ENCODE measurements around the gene MYBL2.

The MYBL2 gene

GRCh38 chr20:43721097-43721428 lies 54.1 kb downstream of the MYBL2 start:
- Histone ChIP-seq H2BK5ac (ENCODE audit: low read length) (no peak overlapping the region), H3K36me3 (ENCODE audit: control insufficient read depth, insufficient read depth, low read length) (peaks cover 2% of the 10 kb centered on the region), H2BK15ac (replicated peaks; ENCODE audit: low read depth) (no peak overlapping the region), H3K79me2 (ENCODE audit: control insufficient read depth, insufficient read depth, low read length) (no peaks in the 10 kb centered on the region), H3K56ac (ENCODE audit: low read length) (no peak overlapping the region), H3K23ac (ENCODE audit: low read length) (no peak overlapping the region), H3K27ac (ENCODE audit: low read depth, low read length) (no peak overlapping the region), H4K8ac (ENCODE audit: low read depth, low read length) (no peak overlapping the region), H2BK120ac (ENCODE audit: low read depth, low read length) (no peak overlapping the region), H3K4me3 (ENCODE audit: low read length) (no peak overlapping the region), H3K27me3 (ENCODE audit: insufficient read depth, low read length, poor library complexity) (no peaks in the 10 kb centered on the region), H2AK5ac (ENCODE audit: low read length) (no peak overlapping the region), H3K79me1 (ENCODE audit: low read length) (no peaks in the 10 kb centered on the region), H3K9ac (ENCODE audit: low read length) (no peak overlapping the region), H3K4me2 (ENCODE audit: low read length) (no peak overlapping the region), H4K5ac (ENCODE audit: low read length) (no peak overlapping the region), H3K4me1 (ENCODE audit: control insufficient read depth, low read depth, low read length) (no peaks in the 10 kb centered on the region), H3K18ac (ENCODE audit: low read length) (no peak overlapping the region), H3K4ac (ENCODE audit: low read depth, low read length) (no peak overlapping the region)
- DNase-seq, result peak; percentile 22
- WGBS (ENCODE audit: extremely low coverage, insufficient coverage, low lambda C conversion rate), result no CpG with 5 or more reads among the region's 2 CpGs

- peak overlapping the region; percentile 13 for H3K27ac ChIP-seq (ENCODE audit: low read depth, low read length)
- no peak overlapping the region for H3K18ac ChIP-seq (ENCODE audit: low read length)
- H3K27me3 ChIP-seq (ENCODE audit: insufficient read depth, low read length, poor library complexity), result no peaks in the 10 kb centered on the region
- no peak overlapping the region for H3K4me2 ChIP-seq (ENCODE audit: low read length)
- no peak overlapping the region for H3K4ac ChIP-seq (ENCODE audit: low read depth, low read length)
- no peak for DNase-seq
- H2AK5ac ChIP-seq (ENCODE audit: low read length), result no peak overlapping the region
- no peaks in the 10 kb centered on the region for H3K79me1 ChIP-seq (ENCODE audit: low read length)
- no peak overlapping the region for H3K9ac ChIP-seq (ENCODE audit: low read length)
- no peaks in the 10 kb centered on the region for H3K79me2 ChIP-seq (ENCODE audit: control insufficient read depth, insufficient read depth, low read length)
- no peak overlapping the region for H4K5ac ChIP-seq (ENCODE audit: low read length)
- H3K56ac ChIP-seq (ENCODE audit: low read length), result no peak overlapping the region
- H2BK15ac ChIP-seq (replicated peaks; ENCODE audit: low read depth), result no peak overlapping the region
- WGBS (ENCODE audit: extremely low coverage, insufficient coverage, low lambda C conversion rate), result no CpG with 5 or more reads among the region's 15 CpGs
- no peak overlapping the region for H2BK120ac ChIP-seq (ENCODE audit: low read depth, low read length)
- no peak overlapping the region for H3K4me3 ChIP-seq (ENCODE audit: low read length)
- no peak overlapping the region for H2BK5ac ChIP-seq (ENCODE audit: low read length)
- no peak overlapping the region for H4K8ac ChIP-seq (ENCODE audit: low read depth, low read length)
- H3K36me3 ChIP-seq (ENCODE audit: control insufficient read depth, insufficient read depth, low read length), result no peaks in the 10 kb centered on the region
- no peaks in the 10 kb centered on the region for H3K4me1 ChIP-seq (ENCODE audit: control insufficient read depth, low read depth, low read length)
- H3K23ac ChIP-seq (ENCODE audit: low read length), result no peak overlapping the region
Observed at GRCh38 chr20:43721429-43722152, 54.7 kb downstream of the MYBL2 start.

GRCh38 chr20:43722153-43722505 lies 55.2 kb downstream of the MYBL2 start:
- Histone ChIP-seq H3K36me3 (ENCODE audit: control insufficient read depth, insufficient read depth, low read length) (no peaks in the 10 kb centered on the region), H3K4me2 (ENCODE audit: low read length) (no peak overlapping the region), H3K4me1 (ENCODE audit: control insufficient read depth, low read depth, low read length) (no peaks in the 10 kb centered on the region), H4K5ac (ENCODE audit: low read length) (no peak overlapping the region), H2BK5ac (ENCODE audit: low read length) (no peak overlapping the region), H3K4ac (ENCODE audit: low read depth, low read length) (no peak overlapping the region), H3K27ac (ENCODE audit: low read depth, low read length) (peak overlapping the region; percentile 13), H2BK120ac (ENCODE audit: low read depth, low read length) (no peak overlapping the region), H3K23ac (ENCODE audit: low read length) (no peak overlapping the region), H3K9ac (ENCODE audit: low read length) (no peak overlapping the region), H3K4me3 (ENCODE audit: low read length) (no peak overlapping the region), H3K79me2 (ENCODE audit: control insufficient read depth, insufficient read depth, low read length) (no peaks in the 10 kb centered on the region), H3K18ac (ENCODE audit: low read length) (no peak overlapping the region), H3K27me3 (ENCODE audit: insufficient read depth, low read length, poor library complexity) (no peaks in the 10 kb centered on the region), H4K8ac (ENCODE audit: low read depth, low read length) (no peak overlapping the region), H3K56ac (ENCODE audit: low read length) (no peak overlapping the region), H2BK15ac (replicated peaks; ENCODE audit: low read depth) (no peak overlapping the region), H2AK5ac (ENCODE audit: low read length) (no peak overlapping the region), H3K79me1 (ENCODE audit: low read length) (no peaks in the 10 kb centered on the region)
- DNase-seq, result no peak
- no CpG with 5 or more reads among the region's 8 CpGs for WGBS (ENCODE audit: extremely low coverage, insufficient coverage, low lambda C conversion rate)

- DNase-seq, result no peak
- H3K27me3 ChIP-seq (ENCODE audit: insufficient read depth, low read length, poor library complexity), result no peaks in the 10 kb centered on the region
- no peaks in the 10 kb centered on the region for H3K4me1 ChIP-seq (ENCODE audit: control insufficient read depth, low read depth, low read length)
- no CpG with 5 or more reads among the region's 4 CpGs for WGBS (ENCODE audit: extremely low coverage, insufficient coverage, low lambda C conversion rate)
- H2AK5ac ChIP-seq (ENCODE audit: low read length), result no peak overlapping the region
- no peak overlapping the region for H3K23ac ChIP-seq (ENCODE audit: low read length)
- H4K8ac ChIP-seq (ENCODE audit: low read depth, low read length), result no peak overlapping the region
- H3K79me2 ChIP-seq (ENCODE audit: control insufficient read depth, insufficient read depth, low read length), result no peaks in the 10 kb centered on the region
- no peak overlapping the region for H3K56ac ChIP-seq (ENCODE audit: low read length)
- no peak overlapping the region for H2BK120ac ChIP-seq (ENCODE audit: low read depth, low read length)
- no peak overlapping the region for H2BK5ac ChIP-seq (ENCODE audit: low read length)
- H3K36me3 ChIP-seq (ENCODE audit: control insufficient read depth, insufficient read depth, low read length), result no peaks in the 10 kb centered on the region
- H4K5ac ChIP-seq (ENCODE audit: low read length), result no peak overlapping the region
- no peak overlapping the region for H2BK15ac ChIP-seq (replicated peaks; ENCODE audit: low read depth)
- no peak overlapping the region for H3K4ac ChIP-seq (ENCODE audit: low read depth, low read length)
- no peaks in the 10 kb centered on the region for H3K79me1 ChIP-seq (ENCODE audit: low read length)
- H3K4me2 ChIP-seq (ENCODE audit: low read length), result no peak overlapping the region
- no peak overlapping the region for H3K4me3 ChIP-seq (ENCODE audit: low read length)
- no peak overlapping the region for H3K27ac ChIP-seq (ENCODE audit: low read depth, low read length)
- H3K18ac ChIP-seq (ENCODE audit: low read length), result no peak overlapping the region
- H3K9ac ChIP-seq (ENCODE audit: low read length), result no peak overlapping the region
Observed at GRCh38 chr20:43723186-43723585, 56.3 kb downstream of the MYBL2 start.

- no peak overlapping the region for H3K23ac ChIP-seq (ENCODE audit: low read length)
- H3K56ac ChIP-seq (ENCODE audit: low read length), result no peak overlapping the region
- no peaks in the 10 kb centered on the region for H3K4me1 ChIP-seq (ENCODE audit: control insufficient read depth, low read depth, low read length)
- no peak for DNase-seq
- H3K36me3 ChIP-seq (ENCODE audit: control insufficient read depth, insufficient read depth, low read length), result no peaks in the 10 kb centered on the region
- H3K27ac ChIP-seq (ENCODE audit: low read depth, low read length), result no peak overlapping the region
- H3K9ac ChIP-seq (ENCODE audit: low read length), result no peak overlapping the region
- H2BK120ac ChIP-seq (ENCODE audit: low read depth, low read length), result no peak overlapping the region
- H3K4me2 ChIP-seq (ENCODE audit: low read length), result no peak overlapping the region
- H3K4me3 ChIP-seq (ENCODE audit: low read length), result no peak overlapping the region
- no peak overlapping the region for H2BK15ac ChIP-seq (replicated peaks; ENCODE audit: low read depth)
- H3K79me1 ChIP-seq (ENCODE audit: low read length), result no peaks in the 10 kb centered on the region
- no peak overlapping the region for H4K5ac ChIP-seq (ENCODE audit: low read length)
- H3K18ac ChIP-seq (ENCODE audit: low read length), result no peak overlapping the region
- H3K27me3 ChIP-seq (ENCODE audit: insufficient read depth, low read length, poor library complexity), result no peaks in the 10 kb centered on the region
- no peak overlapping the region for H4K8ac ChIP-seq (ENCODE audit: low read depth, low read length)
- no peak overlapping the region for H3K4ac ChIP-seq (ENCODE audit: low read depth, low read length)
- no peaks in the 10 kb centered on the region for H3K79me2 ChIP-seq (ENCODE audit: control insufficient read depth, insufficient read depth, low read length)
- H2BK5ac ChIP-seq (ENCODE audit: low read length), result no peak overlapping the region
- no peak overlapping the region for H2AK5ac ChIP-seq (ENCODE audit: low read length)
- no CpG with 5 or more reads among the region's 3 CpGs for WGBS (ENCODE audit: extremely low coverage, insufficient coverage, low lambda C conversion rate)
Observed at GRCh38 chr20:43723735-43724134, 56.8 kb downstream of the MYBL2 start.

GRCh38 chr20:43724383-43724782 lies 57.5 kb downstream of the MYBL2 start:
- H3K9ac ChIP-seq (ENCODE audit: low read length), result no peak overlapping the region
- no peak overlapping the region for H2BK5ac ChIP-seq (ENCODE audit: low read length)
- no peak overlapping the region for H3K4me3 ChIP-seq (ENCODE audit: low read length)
- no peaks in the 10 kb centered on the region for H3K36me3 ChIP-seq (ENCODE audit: control insufficient read depth, insufficient read depth, low read length)
- H3K27me3 ChIP-seq (ENCODE audit: insufficient read depth, low read length, poor library complexity), result no peaks in the 10 kb centered on the region
- H2BK120ac ChIP-seq (ENCODE audit: low read depth, low read length), result no peak overlapping the region
- DNase-seq, result no peak
- H3K56ac ChIP-seq (ENCODE audit: low read length), result no peak overlapping the region
- no peak overlapping the region for H3K27ac ChIP-seq (ENCODE audit: low read depth, low read length)
- no peaks in the 10 kb centered on the region for H3K79me1 ChIP-seq (ENCODE audit: low read length)
- H2AK5ac ChIP-seq (ENCODE audit: low read length), result no peak overlapping the region
- H3K79me2 ChIP-seq (ENCODE audit: control insufficient read depth, insufficient read depth, low read length), result no peaks in the 10 kb centered on the region
- WGBS (ENCODE audit: extremely low coverage, insufficient coverage, low lambda C conversion rate), result no CpG with 5 or more reads among the region's 5 CpGs
- no peak overlapping the region for H3K23ac ChIP-seq (ENCODE audit: low read length)
- no peak overlapping the region for H2BK15ac ChIP-seq (replicated peaks; ENCODE audit: low read depth)
- no peak overlapping the region for H3K4ac ChIP-seq (ENCODE audit: low read depth, low read length)
- no peak overlapping the region for H3K18ac ChIP-seq (ENCODE audit: low read length)
- no peak overlapping the region for H4K8ac ChIP-seq (ENCODE audit: low read depth, low read length)
- H3K4me1 ChIP-seq (ENCODE audit: control insufficient read depth, low read depth, low read length), result no peaks in the 10 kb centered on the region
- H4K5ac ChIP-seq (ENCODE audit: low read length), result no peak overlapping the region
- H3K4me2 ChIP-seq (ENCODE audit: low read length), result no peak overlapping the region
